Ishikawa (cell line): ENCODE measurements around the gene PSD4.

ENCODE experiments used
- CREB1 ChIP-seq: IDR thresholded peaks from 2 replicates; pipeline ENCODE4 v1.6.1; 2012; ENCODE audit warnings: low read depth
- EP300 ChIP-seq: IDR thresholded peaks from 2 replicates; pipeline ENCODE4 v1.6.1; 2012; ENCODE audit warnings: borderline replicate concordance
- FOXM1 ChIP-seq: IDR thresholded peaks from 2 replicates; pipeline ENCODE4 v1.6.1; 2012; ENCODE audit warnings: low read depth, borderline replicate concordance
- NFIC ChIP-seq: IDR thresholded peaks from 2 replicates; pipeline ENCODE4 v1.6.1; 2012
- RAD21 ChIP-seq: IDR thresholded peaks from 2 replicates; pipeline ENCODE4 v1.6.1; 2012; ENCODE audit warnings: low read depth
- REST ChIP-seq: IDR thresholded peaks from 2 replicates; pipeline ENCODE4 v1.6.1; 2012; ENCODE audit warnings: low read depth, mild to moderate bottlenecking
- TAF1 ChIP-seq: IDR thresholded peaks from 2 replicates; pipeline ENCODE4 v1.6.1; 2012; ENCODE audit warnings: low read depth, mild to moderate bottlenecking
- YY1 ChIP-seq: IDR thresholded peaks from 2 replicates; pipeline ENCODE4 v1.6.1; 2012; ENCODE audit warnings: low read depth

DNA sequence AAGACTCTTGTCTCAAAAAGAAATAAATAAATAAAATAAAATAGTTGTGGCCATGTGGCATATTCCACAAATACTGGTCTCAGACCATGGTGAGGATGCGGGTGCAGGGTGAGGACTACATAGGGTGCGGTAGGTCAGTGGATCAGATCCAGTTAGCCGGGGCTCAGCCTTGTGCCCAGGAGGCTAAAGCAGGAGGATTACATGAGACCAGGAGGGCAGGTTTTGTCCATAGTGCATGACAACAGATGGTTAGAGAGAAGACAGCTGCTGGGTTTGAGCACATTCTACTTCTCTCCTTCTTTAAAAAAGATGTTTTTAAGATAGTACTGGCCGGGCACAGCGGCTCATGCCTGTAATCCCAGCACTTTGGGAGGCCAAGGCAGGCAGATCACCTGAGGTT lies 12.8 kb upstream of the PSD4 start:
- TF ChIP-seq CREB1 (no peak), FOXM1 (no peak), EP300 (no peak), TAF1 (no peak), RAD21 (no peak), REST (no peak), YY1 (no peak), NFIC (no peak)
